Measurements from ENCODE around the gene SDC3. TPM values are rescaled to one million over a fixed set of nuclear protein-coding genes. Genes with fewer than 3 reads are reported as not detected.

Gene SDC3
- total and polyA plus RNA-seq, 4 donors = 3.3 to 27.5 (median 16.6) TPM

GRCh38 chr1:30860320-30860652 lies 48.3 kb downstream of the SDC3 start:
- Histone ChIP-seq H3K36me3 (ENCODE audit: control insufficient read depth in 4 of 4, insufficient read depth in 3 of 4, low read depth in 1 of 4, low read length in 3 of 4) (no peaks in the 10 kb centered on the region), H3K4me3 (ENCODE audit: low read depth in 1 of 3, low read length in 3 of 3) (no peak overlapping the region), H3K9ac (ENCODE audit: low read depth in 1 of 2, low read length in 2 of 2) (no peak overlapping the region), H3K27me3 (ENCODE audit: control insufficient read depth in 4 of 4, insufficient read depth in 4 of 4, low read length in 3 of 4) (no peaks in the 10 kb centered on the region), H3K27ac (ENCODE audit: low read depth in 1 of 2, low read length in 2 of 2) (no peak overlapping the region), H3K9me3 (ENCODE audit: control insufficient read depth in 4 of 4, low read length in 3 of 4) (no peaks in the 10 kb centered on the region), H3K4me1 (ENCODE audit: control insufficient read depth in 4 of 4, insufficient read depth in 4 of 4, low read length in 3 of 4) (peaks cover 0 to 2% (median 0%) of the 10 kb centered on the region in 4 donors)
- no peak for DNase-seq (ENCODE audit: low spot score)
- TF ChIP-seq JUND (IDR thresholded peaks at IDR 0.05) (no peak), FOXA1 (IDR thresholded peaks at IDR 0.05) (no peak), YY1 (IDR thresholded peaks at IDR 0.05) (no peak), ATF3 (IDR thresholded peaks at IDR 0.05) (no peak), SP1 (IDR thresholded peaks at IDR 0.05) (no peak), NR2F2 (IDR thresholded peaks at IDR 0.05) (no peak), HNF4G (IDR thresholded peaks at IDR 0.05) (no peak), HNF4A (conservative IDR thresholded peaks at IDR 0.05) (no peak), RAD21 (IDR thresholded peaks at IDR 0.05) (no peak), TAF1 (conservative IDR thresholded peaks at IDR 0.05) (no peak)
- TF ChIP-seq, protein P1, sequence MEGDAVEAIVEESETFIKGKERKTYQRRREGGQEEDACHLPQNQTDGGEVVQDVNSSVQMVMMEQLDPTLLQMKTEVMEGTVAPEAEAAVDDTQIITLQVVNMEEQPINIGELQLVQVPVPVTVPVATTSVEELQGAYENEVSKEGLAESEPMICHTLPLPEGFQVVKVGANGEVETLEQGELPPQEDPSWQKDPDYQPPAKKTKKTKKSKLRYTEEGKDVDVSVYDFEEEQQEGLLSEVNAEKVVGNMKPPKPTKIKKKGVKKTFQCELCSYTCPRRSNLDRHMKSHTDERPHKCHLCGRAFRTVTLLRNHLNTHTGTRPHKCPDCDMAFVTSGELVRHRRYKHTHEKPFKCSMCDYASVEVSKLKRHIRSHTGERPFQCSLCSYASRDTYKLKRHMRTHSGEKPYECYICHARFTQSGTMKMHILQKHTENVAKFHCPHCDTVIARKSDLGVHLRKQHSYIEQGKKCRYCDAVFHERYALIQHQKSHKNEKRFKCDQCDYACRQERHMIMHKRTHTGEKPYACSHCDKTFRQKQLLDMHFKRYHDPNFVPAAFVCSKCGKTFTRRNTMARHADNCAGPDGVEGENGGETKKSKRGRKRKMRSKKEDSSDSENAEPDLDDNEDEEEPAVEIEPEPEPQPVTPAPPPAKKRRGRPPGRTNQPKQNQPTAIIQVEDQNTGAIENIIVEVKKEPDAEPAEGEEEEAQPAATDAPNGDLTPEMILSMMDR (IDR thresholded peaks at IDR 0.05; ENCODE audit: low read depth, low read length, missing input control) = no peak
- TF ChIP-seq, protein P2, sequence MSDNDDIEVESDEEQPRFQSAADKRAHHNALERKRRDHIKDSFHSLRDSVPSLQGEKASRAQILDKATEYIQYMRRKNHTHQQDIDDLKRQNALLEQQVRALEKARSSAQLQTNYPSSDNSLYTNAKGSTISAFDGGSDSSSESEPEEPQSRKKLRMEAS (IDR thresholded peaks at IDR 0.05) = no peak
- WGBS = 69% methylated on average over 5 of the region's 5 CpGs

GRCh38 chr1:30857964-30858363 lies 50.6 kb downstream of the SDC3 start:
- no peak for DNase-seq (ENCODE audit: low spot score)
- TF ChIP-seq ATF3 (IDR thresholded peaks at IDR 0.05) (no peak), GABPA (IDR thresholded peaks at IDR 0.05 in 1 of 2, conservative IDR thresholded peaks at IDR 0.05 in 1 of 2) (no peak), EGR1 (IDR thresholded peaks at IDR 0.05; ENCODE audit: low read depth in 2 of 2) (no peak), NR2F2 (IDR thresholded peaks at IDR 0.05) (no peak)
- Histone ChIP-seq H3K27ac (ENCODE audit: low read depth in 1 of 2, low read length in 2 of 2) (no peak overlapping the region), H3K4me3 (ENCODE audit: low read depth in 1 of 3, low read length in 3 of 3) (no peak overlapping the region), H3K9me3 (ENCODE audit: control insufficient read depth in 4 of 4, low read length in 3 of 4) (no peaks in the 10 kb centered on the region), H3K4me1 (ENCODE audit: control insufficient read depth in 4 of 4, insufficient read depth in 4 of 4, low read length in 3 of 4) (peaks cover 0 to 2% (median 0%) of the 10 kb centered on the region in 4 donors), H3K36me3 (ENCODE audit: control insufficient read depth in 4 of 4, insufficient read depth in 3 of 4, low read depth in 1 of 4, low read length in 3 of 4) (no peaks in the 10 kb centered on the region), H3K27me3 (ENCODE audit: control insufficient read depth in 4 of 4, insufficient read depth in 4 of 4, low read length in 3 of 4) (no peaks in the 10 kb centered on the region), H3K9ac (ENCODE audit: low read depth in 1 of 2, low read length in 2 of 2) (no peak overlapping the region)
- 94% methylated on average over 8 of the region's 8 CpGs for WGBS

GRCh38 chr1:30857062-30857461 lies 51.5 kb downstream of the SDC3 start:
- Histone ChIP-seq H3K36me3 (ENCODE audit: control insufficient read depth in 4 of 4, insufficient read depth in 3 of 4, low read depth in 1 of 4, low read length in 3 of 4) (no peaks in the 10 kb centered on the region), H3K27ac (ENCODE audit: low read depth in 1 of 2, low read length in 2 of 2) (no peak overlapping the region), H3K9ac (ENCODE audit: low read depth in 1 of 2, low read length in 2 of 2) (no peak overlapping the region), H3K27me3 (ENCODE audit: control insufficient read depth in 4 of 4, insufficient read depth in 4 of 4, low read length in 3 of 4) (no peaks in the 10 kb centered on the region), H3K9me3 (ENCODE audit: control insufficient read depth in 4 of 4, low read length in 3 of 4) (no peaks in the 10 kb centered on the region), H3K4me1 (ENCODE audit: control insufficient read depth in 4 of 4, insufficient read depth in 4 of 4, low read length in 3 of 4) (peaks cover 0 to 8% (median 5%) of the 10 kb centered on the region in 4 donors), H3K4me3 (ENCODE audit: low read depth in 1 of 3, low read length in 3 of 3) (no peak overlapping the region)
- DNase-seq (ENCODE audit: low spot score) = no peak
- no peak for TF ChIP-seq RXRA (IDR thresholded peaks at IDR 0.05)
- TF ChIP-seq FOXA2 (IDR thresholded peaks at IDR 0.05) = no peak
- no peak for TF ChIP-seq JUND (IDR thresholded peaks at IDR 0.05)
- TF ChIP-seq GABPA (IDR thresholded peaks at IDR 0.05 in 1 of 2, conservative IDR thresholded peaks at IDR 0.05 in 1 of 2) = no peak
- TF ChIP-seq ATF3 (IDR thresholded peaks at IDR 0.05) = no peak
- TF ChIP-seq SP1 (IDR thresholded peaks at IDR 0.05) = no peak
- TF ChIP-seq, protein P2 (IDR thresholded peaks at IDR 0.05) = no peak
- TF ChIP-seq NR2F2 (IDR thresholded peaks at IDR 0.05) = no peak
- no peak for TF ChIP-seq YY1 (IDR thresholded peaks at IDR 0.05)
- no peak for TF ChIP-seq REST (IDR thresholded peaks at IDR 0.05)
- TF ChIP-seq EGR1 (IDR thresholded peaks at IDR 0.05; ENCODE audit: low read depth in 2 of 2) = no peak
- TF ChIP-seq TAF1 (conservative IDR thresholded peaks at IDR 0.05) = no peak
- no peak for TF ChIP-seq FOXA1 (IDR thresholded peaks at IDR 0.05)
- TF ChIP-seq, protein P1 (IDR thresholded peaks at IDR 0.05; ENCODE audit: low read depth, low read length, missing input control) = no peak
- TF ChIP-seq HNF4A (conservative IDR thresholded peaks at IDR 0.05) = no peak
- no peak for TF ChIP-seq RAD21 (IDR thresholded peaks at IDR 0.05)

Measured in liver (tissue), 9 donors.